ENCODE data around the gene PCNT.
"Not testable (repeated sequence)": the region's sequence is repeated elsewhere in the genome, so short reads cannot be mapped to it uniquely, and the experiment has no call there.

Gene PCNT

GRCh38 chr21:46363698-46364097 is 39.7 kb downstream of the PCNT start:
- DNase-seq = no peak

GRCh38 chr21:46366091-46366490 is 42.1 kb downstream of the PCNT start:
- no peak for DNase-seq

DNA sequence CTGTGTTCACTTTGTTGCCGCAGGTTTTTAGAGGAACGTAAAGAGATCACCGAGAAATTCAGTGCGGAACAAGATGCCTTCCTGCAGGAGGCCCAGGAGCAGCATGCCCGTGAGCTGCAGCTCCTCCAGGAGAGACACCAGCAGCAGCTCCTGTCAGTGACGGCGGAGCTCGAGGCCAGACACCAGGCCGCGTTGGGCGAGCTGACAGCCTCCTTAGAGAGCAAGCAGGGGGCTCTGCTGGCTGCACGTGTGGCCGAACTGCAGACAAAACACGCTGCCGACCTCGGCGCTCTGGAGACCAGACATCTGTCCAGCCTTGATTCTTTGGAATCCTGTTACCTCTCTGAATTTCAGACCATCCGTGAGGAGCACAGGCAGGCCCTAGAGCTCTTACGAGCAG is 42.6 kb downstream of the PCNT start:
- no peak for DNase-seq

DNA sequence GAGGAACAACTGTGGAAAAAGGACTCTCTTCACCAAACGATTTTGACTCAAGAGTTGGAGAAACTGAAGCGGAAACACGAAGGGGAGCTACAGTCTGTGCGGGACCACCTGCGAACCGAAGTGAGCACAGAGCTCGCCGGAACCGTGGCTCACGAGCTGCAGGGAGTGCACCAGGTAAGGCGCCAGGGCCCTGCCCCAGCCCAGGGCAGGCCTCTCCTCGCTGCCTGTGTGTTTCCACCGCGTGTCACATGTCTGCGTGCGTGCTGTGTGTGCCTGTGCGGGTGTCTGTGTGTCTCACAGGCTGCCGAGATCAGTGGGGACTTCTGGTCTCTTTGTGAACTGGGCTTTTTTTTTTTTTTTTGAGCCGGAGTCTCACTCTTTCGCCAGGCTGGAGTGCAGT is 43.0 kb downstream of the PCNT start:
- DNase-seq = no peak

DNA sequence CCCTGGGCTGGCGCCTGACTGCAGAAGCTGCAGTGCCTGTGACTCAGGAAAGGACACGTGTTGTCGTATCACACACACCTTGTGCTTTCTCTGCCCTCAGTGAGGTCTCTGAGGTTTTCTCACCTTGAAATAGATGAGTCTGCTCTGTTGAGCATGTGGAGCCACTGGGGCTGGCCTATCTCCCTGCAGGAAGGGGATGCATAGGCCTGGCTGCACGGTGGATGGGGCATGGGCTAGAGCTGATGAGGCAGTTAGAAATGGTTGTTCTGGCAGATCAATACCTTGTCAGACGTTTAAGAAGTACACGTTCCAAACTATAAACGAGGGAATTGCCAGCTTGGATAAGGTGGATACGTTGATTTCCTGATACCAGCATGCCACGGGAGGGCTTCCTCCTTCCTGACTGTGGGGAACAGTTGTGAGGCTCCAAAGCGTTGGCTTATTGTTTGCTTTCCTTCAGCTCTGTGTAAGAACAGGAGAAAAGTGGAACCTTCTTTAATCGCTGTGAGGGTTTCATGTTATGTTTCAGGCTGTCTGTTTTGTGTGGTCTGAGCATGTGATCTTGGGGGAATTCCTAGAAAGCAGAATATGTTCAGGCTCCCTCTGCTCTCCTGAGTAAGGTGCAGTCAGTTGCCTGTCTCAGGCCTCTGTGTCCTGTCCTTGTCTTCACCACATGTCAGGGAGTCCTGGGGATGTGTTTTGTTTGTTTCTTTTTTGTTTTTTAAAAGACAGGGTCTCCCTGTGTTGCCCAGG is 44.8 kb downstream of the PCNT start:
- DNase-seq = peak; percentile 75

DNA sequence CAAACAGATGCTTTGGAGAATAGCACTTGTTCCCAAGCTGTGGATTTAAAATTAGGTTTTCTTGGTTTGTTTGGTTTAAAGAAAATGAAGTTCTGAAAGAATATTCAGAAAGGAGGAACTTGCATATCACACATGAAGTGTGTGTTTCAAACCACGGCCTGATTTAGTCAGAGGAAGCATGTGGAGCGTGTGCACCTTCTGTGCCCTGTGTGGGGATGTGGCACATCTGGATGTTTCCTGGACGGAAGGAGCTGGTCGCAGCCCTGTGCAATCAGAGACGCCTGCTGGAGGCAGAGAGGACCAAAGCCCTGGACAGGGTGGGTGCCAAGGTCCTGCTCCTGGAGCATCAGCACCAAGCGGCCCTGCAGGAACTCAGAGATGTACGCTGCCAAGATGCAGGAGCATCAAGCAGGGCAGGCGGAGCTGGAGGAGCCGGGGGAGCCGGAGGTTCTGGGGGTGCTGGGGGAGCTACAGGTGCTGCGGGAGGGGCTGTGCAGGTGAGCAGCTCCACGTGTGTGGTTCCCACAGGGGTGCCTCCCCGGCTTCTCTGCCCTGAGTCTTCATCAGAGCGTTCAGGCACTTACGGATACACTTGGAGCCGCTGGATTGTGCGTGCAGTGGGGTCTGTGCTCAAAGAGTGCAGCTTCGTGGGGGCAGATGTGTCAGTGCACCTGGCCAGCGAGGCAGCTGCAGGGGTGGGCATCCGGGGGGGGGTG is 45.7 kb downstream of the PCNT start:
- peak; percentile 34 for DNase-seq

- DNase-seq = no peak
Measured at GRCh38 chr21:46371204-46372013, 47.5 kb downstream of the PCNT start.

DNA sequence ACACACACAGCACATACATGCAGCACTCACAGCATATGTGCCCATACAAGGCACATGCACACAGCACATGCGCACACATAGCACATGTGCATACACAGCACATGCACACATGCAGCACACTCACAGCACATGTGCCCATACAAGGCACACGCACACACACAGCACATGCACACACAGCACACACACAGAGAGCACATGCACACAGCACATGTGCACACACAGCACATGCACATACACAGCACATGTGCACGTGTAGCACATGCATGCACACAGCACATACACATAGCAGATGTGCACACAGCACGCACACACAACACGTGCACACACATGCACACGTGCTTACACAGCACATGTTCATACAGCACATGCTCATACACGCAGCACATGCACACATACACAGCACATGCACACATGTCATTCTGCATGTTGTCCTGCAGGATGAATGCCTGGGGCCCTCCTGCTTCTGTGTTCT is 48.1 kb downstream of the PCNT start:
- DNase-seq = no peak

GRCh38 chr21:46372947-46373346 is 49.0 kb downstream of the PCNT start:
- not testable (repeated sequence) for DNase-seq

- DNase-seq = no peak
Measured at GRCh38 chr21:46374761-46375389, 50.9 kb downstream of the PCNT start.

DNA sequence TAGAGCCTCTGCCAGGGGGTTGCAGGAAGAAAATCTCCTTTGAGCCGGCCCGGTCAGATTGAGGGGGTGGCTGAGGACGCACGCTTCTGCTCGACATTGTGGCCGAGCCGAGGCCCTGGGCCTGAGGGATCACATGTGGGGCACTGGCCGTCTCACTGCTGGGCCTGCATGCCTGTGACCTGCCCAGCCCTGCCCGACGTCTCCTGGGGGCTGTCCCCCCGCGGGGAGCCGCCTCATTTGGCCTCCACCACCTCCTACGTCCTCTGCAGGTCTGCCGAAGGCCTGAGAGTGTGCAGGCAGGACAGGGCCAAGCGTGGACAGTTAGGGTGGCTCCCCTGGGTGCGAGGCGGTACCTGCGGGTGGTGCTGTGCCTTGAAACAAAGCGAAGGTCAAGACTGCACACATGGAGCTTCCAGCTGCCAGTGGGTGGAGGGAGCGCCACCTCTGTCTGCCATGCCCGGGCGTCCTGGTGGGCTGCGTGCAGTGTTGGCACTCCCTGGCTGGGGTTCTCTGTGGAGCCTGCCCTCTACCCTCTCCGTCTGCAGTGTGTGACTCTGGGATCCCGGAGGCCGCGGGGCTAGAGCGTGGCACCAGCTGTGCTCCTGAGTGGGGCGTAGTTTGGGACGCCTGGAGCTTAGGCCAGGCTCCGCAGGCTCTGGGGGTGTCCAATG is 51.7 kb downstream of the PCNT start:
- DNase-seq = no peak

GRCh38 chr21:46376231-46376628 is 52.3 kb downstream of the PCNT start:
- DNase-seq = no peak

- no peak for DNase-seq
Measured at GRCh38 chr21:46376856-46377453, 53.0 kb downstream of the PCNT start.

- DNase-seq = no peak
Measured at GRCh38 chr21:46377789-46378188, 53.8 kb downstream of the PCNT start.

- no peak for DNase-seq
Measured at GRCh38 chr21:46379105-46379504, 55.1 kb downstream of the PCNT start.

GRCh38 chr21:46379691-46380090 is 55.7 kb downstream of the PCNT start:
- DNase-seq = no peak

- no peak for DNase-seq
Measured at GRCh38 chr21:46381541-46381940, 57.6 kb downstream of the PCNT start.

- DNase-seq = no peak
Measured at GRCh38 chr21:46384556-46384955, 60.6 kb downstream of the PCNT start.

- no peak for DNase-seq
Measured at GRCh38 chr21:46385846-46386733, 62.1 kb downstream of the PCNT start.

DNA sequence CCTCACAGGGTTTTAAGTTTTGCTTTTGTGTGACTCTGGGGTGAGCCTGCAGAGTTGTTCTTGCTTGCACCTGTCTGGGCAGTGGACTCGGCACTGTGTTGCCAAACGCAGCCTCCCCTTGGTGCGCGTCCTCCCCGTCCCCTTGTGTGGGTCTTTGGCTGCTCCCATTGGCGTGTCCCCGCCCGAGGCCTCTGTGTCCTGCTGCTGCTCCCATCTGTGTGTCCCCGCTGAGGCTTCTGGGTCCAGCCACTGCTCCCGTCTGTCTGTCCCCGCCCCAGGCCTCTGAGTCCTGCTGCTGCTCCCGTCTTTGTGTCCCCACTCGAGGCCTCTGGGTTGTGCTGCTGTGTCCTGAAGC is 62.8 kb downstream of the PCNT start:
- no peak for DNase-seq
